Esophagus muscularis mucosa (tissue), 3 donors: Measurements from ENCODE around the gene HTD2.

Experiments
- CTCF ChIP-seq, 3 experiments: fragments of 200-600 bp in 2 of 3; fragments of 450-650 bp in 1 of 3; sonication (generic) in 2 of 3; IDR thresholded peaks; one replicate each; pipeline ENCODE4 v1.5.1; 2017 to 2019; ENCODE audit warnings: antibody characterized with exemption in 3 of 3, mild to moderate bottlenecking in 2 of 3, moderate library complexity in 1 of 3
- EP300 ChIP-seq: sonication (generic); formaldehyde crosslinking; IDR thresholded peaks from one replicate; pipeline ENCODE4 v1.6.1; 2017; ENCODE audit warnings: antibody characterized with exemption

GRCh38 chr3:58317811-58318210, 11.5 kb downstream of the HTD2 start:
- TF ChIP-seq EP300 (no peak), CTCF (IDR thresholded peaks at IDR 0.05) (no peak)
